SH-SY5Y (cell line): Measurements from ENCODE around the gene PPA1.

Source experiments
- GATA2 ChIP-seq: IDR thresholded peaks from 2 replicates; pipeline ENCODE4 v1.6.1; 2011; ENCODE audit warnings: mild to moderate bottlenecking, low read depth, low read length
- GATA3 ChIP-seq: IDR thresholded peaks from 2 replicates; pipeline ENCODE4 v1.6.1; 2011; ENCODE audit warnings: low read depth, mild to moderate bottlenecking, low read length, moderate library complexity

DNA sequence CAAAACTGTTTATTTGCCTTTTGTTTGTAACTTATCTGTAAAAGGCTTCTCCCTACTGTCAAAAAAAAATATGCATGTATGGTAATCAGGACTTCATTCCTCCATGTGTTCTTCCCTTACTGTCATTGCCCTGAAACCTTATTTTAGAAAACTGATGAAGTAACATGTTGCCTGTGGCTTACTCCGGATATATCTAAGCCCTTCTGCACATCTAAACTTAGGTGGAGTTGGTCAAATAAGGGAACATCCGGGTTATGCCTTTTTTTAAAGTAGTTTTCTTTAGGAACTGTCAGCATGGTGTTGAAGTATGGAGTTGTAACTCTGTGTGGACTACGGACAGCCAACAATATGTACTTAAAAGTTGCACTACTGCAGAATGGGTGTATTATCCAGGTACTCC, 69.1 kb downstream of the PPA1 start:
- TF ChIP-seq GATA2: no peak
- no peak for TF ChIP-seq GATA3
